DMS53 treated with DMSO at 0.1 percent for 48 hours (cell line): ENCODE results near the gene GNAQ.

Experiments
- DNase-seq: peaks from one replicate; lab custom pipeline; 2025; ENCODE audit not compliant: unreplicated experiment; lab: John Stamatoyannopoulos, UW

GNAQ gene

DNA sequence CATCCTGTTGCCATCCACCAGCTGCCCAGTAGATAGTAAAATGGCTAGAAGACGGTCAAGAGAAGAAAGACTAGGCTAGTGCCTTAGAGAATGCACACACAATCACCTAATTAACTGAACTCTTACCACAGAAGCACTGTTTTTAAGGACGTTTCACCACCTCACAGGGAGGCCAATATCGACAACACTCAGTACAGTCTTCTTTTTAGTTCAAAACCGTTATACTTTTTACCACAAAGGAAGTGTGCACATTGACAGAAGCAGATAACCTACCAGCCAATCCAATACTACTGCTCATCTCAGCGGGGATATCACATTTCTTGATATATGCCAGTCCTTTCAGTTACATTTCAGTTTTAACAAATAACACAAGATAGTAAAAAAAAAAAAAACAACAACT, 122.3 kb downstream of the GNAQ start:
- no peak for DNase-seq

GRCh38 chr9:77908293-77908692, 123.3 kb downstream of the GNAQ start:
- no peak for DNase-seq

- no peak for DNase-seq
Measured at GRCh38 chr9:77907585-77907984, 124.0 kb downstream of the GNAQ start.

- DNase-seq = no peak
Measured at GRCh38 chr9:77906991-77907390, 124.6 kb downstream of the GNAQ start.

DNA sequence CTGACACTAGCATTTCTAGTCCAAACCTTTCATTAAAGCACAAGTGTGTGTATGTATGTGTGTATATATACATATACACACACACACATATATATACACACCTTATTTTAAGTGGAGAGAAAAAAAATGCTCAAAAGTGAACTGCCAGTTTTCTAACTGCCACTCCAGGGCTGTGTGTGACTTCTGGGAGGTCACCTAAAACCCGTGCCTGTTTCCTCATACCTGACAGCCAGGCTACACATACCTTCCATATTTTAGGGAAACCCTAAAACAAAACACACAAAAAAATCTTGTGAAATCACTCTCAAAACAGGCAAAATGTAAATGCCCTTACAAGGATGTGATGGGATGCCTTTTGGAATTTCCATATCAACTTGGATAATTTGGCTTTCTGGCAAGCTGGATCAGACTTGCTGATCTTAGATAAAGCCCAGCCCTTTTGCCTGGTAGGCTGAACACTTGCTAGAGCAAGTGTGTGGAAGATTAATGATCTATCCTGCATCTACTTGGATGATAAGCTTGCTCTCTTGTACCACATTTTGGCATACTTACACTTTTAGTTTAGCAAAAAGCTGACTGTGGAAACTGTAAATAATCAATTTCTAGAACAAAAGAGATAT, 127.8 kb downstream of the GNAQ start:
- no peak for DNase-seq

GRCh38 chr9:77901771-77902170, 129.8 kb downstream of the GNAQ start:
- no peak for DNase-seq

DNA sequence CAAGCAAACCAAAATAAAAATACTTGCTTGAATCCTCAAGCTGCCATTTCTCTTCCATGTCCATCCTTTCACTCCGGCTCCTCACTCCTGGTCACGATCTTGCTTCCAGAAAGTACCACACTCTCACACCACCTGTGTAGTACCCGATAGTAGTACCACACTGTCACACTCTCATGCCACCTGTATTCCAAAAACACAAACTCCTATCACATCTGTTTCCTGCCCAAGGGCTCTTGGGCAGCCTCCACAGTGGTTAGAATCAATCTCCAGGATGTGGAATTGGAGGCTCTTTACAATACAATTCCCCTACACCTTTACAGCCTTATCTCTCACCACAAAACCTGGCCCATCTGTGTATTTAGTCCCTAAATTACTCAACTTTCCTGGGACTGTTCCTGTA, 130.6 kb downstream of the GNAQ start:
- DNase-seq = no peak

DNA sequence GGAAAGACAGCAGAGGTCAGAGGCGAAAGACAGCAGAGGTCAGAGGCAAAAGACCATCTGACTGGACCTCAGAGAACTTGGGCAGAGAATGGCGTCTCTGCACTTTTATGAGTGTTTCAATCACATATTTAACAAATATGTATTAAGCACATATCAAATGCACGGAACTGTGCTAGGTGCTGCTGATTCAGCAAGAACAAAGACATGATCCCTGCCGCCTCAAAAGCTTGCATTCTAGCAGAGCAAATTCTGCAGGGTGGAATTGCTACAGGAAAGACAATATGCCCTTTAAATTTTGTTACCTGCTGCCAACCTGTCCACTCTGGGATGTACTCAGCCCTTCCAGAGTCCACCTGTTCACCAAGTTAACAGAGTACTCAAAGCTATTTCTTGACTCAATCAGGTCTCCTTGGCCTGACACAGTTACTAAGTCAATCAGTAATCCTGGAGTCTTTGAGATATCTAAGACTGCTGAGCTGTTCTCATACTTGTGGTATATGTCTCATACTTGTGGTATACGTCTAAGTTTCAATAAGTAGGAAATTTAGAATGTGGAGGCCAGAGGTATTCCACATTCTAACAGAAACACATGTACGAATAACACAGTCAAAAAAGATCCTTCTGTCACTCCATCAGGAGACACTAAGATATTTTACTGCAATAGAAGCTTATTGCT, 131.8 kb downstream of the GNAQ start:
- no peak for DNase-seq

- no peak for DNase-seq
Measured at GRCh38 chr9:77898864-77899263, 132.7 kb downstream of the GNAQ start.

GRCh38 chr9:77896938-77897667, 134.5 kb downstream of the GNAQ start:
- no peak for DNase-seq

DNA sequence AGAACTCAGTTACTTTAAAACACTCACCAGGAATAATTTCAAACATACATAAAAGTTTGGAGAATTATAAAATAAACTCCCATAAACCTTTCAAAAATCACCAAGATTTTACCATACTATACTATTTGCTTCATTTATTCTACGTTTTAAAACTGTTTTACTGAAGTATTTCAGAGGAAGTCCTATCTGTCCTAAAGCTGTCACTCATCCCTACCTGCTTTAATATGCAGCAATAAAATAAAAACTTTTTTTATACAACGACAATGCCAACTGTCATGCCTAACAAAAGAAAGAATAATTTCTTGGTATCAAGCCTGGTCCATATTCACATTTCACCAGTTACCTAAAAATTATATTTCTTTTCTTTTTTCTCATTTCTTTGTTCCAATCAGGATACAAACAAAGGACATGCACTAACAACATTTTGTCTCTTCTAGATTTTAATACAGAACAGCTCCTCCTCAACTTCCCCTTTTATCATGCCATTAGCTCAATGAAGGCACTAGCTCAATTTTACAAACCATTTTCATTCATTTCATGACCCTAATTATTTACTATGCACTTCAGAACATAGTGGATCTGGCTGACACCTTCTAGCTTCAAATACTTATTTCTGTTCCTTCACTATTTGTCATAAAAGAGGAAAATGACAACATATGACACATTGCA, 135.2 kb downstream of the GNAQ start:
- no peak for DNase-seq

GRCh38 chr9:77893706-77894105, 137.9 kb downstream of the GNAQ start:
- no peak for DNase-seq

DNA sequence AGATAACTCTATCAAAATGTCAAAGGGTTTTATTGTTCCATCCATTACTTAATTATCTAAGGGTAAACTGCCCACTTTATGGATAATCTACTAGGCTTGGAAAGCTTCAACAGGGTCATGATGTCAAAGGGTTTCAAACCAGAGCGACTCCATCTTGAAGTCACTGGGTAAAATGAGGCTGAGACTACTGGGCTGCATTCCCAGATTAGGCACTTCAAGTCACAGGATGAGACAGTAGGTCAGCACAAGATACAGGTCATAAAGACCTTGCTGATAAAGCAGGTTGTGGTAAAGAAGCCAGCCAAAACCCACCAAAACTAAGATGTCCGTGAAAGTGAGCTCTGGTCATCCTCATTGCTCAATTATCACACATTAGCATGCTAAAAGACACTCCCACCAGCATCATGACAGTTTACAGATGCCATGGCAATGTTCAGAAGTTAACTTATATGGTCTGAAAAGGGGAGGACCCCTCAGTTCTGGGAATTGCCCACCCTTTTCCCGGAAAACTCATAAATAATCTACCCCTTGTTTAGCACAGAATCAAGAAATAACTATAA, 138.6 kb downstream of the GNAQ start:
- no peak for DNase-seq

DNA sequence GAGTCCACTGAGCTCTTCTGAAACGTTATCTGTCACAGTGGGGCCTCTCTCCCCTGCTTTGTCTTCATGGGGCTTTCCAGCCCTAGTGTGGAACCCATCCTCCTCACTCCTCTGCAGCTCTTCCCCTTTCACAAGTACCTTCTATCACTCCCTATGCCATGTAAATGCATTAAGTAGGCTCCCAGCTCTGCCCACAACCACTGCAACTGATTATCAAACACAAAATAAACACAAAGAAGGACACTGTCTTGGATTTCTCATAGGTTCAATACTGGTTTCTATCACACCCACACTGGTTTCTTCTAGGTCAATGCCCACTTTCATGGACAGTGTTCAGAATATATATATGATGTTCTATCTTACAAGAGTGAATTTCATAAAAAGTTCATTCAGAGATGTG, 139.4 kb downstream of the GNAQ start:
- no peak for DNase-seq

DNA sequence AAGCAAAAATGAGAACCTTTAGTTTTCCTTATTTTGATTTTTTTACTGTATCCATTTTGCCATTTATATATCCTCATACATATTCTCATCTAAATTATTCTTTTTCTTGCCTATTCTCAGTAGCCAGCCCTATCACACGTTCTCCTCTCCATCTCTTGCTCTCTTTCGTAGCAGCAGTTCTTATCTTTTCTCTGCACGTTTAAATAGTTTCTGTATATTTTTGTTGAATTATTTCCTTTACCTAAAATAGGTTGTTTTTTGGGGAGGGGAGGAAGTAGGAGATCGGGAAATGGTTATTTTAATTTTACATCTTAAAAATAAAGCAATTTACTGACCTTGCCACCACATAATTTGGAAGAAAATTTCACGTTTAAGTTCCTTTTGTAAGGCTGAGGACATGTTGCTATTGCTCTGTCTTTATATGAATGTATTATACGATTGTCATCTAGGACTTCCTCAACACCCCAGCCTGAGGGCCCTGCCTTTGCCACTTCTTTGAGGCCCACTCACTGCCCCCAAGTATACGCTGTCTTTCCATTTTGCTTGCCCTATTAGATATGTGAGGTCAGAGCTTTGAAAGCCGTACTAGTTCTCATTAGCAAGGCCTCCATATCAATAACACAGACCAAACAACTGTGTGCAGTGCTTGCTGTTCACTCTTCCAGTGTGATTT, 140.3 kb downstream of the GNAQ start:
- DNase-seq = no peak

- DNase-seq = no peak
Measured at GRCh38 chr9:77887662-77888061, 143.9 kb downstream of the GNAQ start.

GRCh38 chr9:77885104-77885672, 146.4 kb downstream of the GNAQ start:
- DNase-seq = no peak

- no peak for DNase-seq
Measured at GRCh38 chr9:77883846-77884771, 147.5 kb downstream of the GNAQ start.

DNA sequence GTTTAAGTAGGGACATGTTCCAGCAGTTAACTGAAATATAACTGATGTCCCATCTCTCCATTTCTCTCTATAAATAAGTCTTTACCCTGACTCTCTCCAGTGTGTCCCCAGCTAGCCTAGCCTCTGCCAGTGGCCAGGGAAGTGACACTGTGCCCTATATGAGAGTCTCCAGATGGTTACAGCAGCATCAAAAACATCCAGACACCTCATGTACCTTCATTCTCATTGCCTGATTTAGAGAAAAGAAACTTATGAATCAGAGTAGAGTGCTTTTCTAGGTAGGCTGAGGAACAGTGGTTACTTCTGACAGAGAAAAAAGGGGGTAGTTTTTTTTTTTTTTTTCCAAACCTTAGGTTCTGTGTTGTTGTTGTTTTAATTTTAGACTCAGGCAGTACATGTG, 148.5 kb downstream of the GNAQ start:
- no peak for DNase-seq

DNA sequence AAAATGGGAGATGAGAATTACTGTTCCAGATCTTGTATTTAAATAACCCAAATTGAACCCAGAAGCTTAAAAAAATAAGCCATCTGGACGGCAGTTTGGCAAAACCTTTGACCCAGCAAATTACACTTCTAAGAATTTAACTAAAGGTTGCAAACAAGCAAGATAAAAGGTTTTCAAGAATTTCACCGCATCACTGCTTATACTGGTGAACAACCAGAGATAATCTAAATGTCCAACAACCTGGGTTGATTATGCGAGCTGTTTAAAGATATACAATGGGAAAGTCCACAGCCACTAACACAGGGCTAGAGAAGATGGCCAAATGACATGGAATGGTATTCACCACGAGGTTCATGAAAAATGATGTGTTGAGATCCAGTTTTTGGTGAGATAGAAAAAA, 149.3 kb downstream of the GNAQ start:
- no peak for DNase-seq
